Mucosa of descending colon (tissue), 3 donors: Measurements from ENCODE around the gene RNF19B. TPM values are rescaled to one million over a fixed set of nuclear protein-coding genes. Genes with fewer than 3 reads are reported as not detected.

ENCODE experiments used
- ATAC-seq: fragments of 200-7000 bp; cut with Tn5 transposase; one replicate; pipeline ENCODE4 v1.9.1; 2020; ENCODE audit warnings: mild to moderate bottlenecking, moderate library complexity
- DNase-seq, 3 donors: peaks; one replicate each; pipeline ENCODE4 v3.0.0-alpha.2; 2020
- H3K36me3 ChIP-seq: fragments of 200-600 bp; one replicate; pipeline ENCODE4 v1.8.0; 2021; ENCODE audit warnings: low read depth, mild to moderate bottlenecking
- H3K4me1 ChIP-seq: fragments of 200-600 bp; one replicate; pipeline ENCODE4 v1.8.0; 2021; ENCODE audit warnings: low read depth, mild to moderate bottlenecking
- H3K4me3 ChIP-seq: fragments of 200-600 bp; one replicate; pipeline ENCODE4 v1.8.0; 2021; ENCODE audit warnings: mild to moderate bottlenecking
- H3K9me3 ChIP-seq: fragments of 200-600 bp; one replicate; pipeline ENCODE4 v1.8.0; 2021; ENCODE audit warnings: mild to moderate bottlenecking
- CTCF ChIP-seq: fragments of 200-600 bp; IDR thresholded peaks from one replicate; pipeline ENCODE4 v1.8.0; 2022; ENCODE audit warnings: antibody characterized with exemption, mild to moderate bottlenecking
- intact Hi-C, 2 donors: fragments of 100-400 bp; cut with DNase I in 1 of 2; cut with micrococcal nuclease in 1 of 2; formaldehyde crosslinking; loops; one replicate each; pipeline versions ENCODE4 v1.11.0 to v1.11.1; 2022; cut with DNase I, micrococcal nuclease
- total RNA-seq, 3 donors: library from RNA; stranded (reverse); fragmentation: NEBNext Ultra II Directional in 2 of 3; extraction: Animal tissue kit (Norgen Biotek cat#: 25700) in 2 of 3; gene quantifications; one replicate each; pipeline versions ENCODE4 v1.2.1 to v1.2.4, GENCODE V29; 2021 to 2023
- donor health status: DM: no; HTN: no; CAD: no; lungs with moderate emphysema.
- donor health status: DM: no; HTN: no; CAD: no.
- donor health status: DM: no; HTN: yes; CAD: no.

RNF19B gene
- total RNA-seq, 3 donors from 2014 or later = 51.5 to 74.9 (median 68.0) TPM

GRCh38 chr1:32892368-32893197, 72.0 kb downstream of the RNF19B start:
- no peak overlapping the region for H3K4me3 ChIP-seq
- intact Hi-C loops = no loop called here
- H3K9me3 ChIP-seq = no peaks in the 10 kb centered on the region
- DNase-seq = peak in 2 of 3 donors; percentile 70 to 78
- TF ChIP-seq CTCF = peak; percentile 59
- peaks cover 11% of the 10 kb centered on the region for H3K4me1 ChIP-seq
- H3K36me3 ChIP-seq = no peaks in the 10 kb centered on the region
- ATAC-seq = peak; percentile 75

GRCh38 chr1:32891630-32892029, 73.0 kb downstream of the RNF19B start:
- H3K36me3 ChIP-seq = no peaks in the 10 kb centered on the region
- no peak overlapping the region for H3K4me3 ChIP-seq
- intact Hi-C loops = no loop called here
- DNase-seq (no peak), ATAC-seq (no peak)
- no peak for TF ChIP-seq CTCF
- peaks cover 11% of the 10 kb centered on the region for H3K4me1 ChIP-seq
- H3K9me3 ChIP-seq = no peaks in the 10 kb centered on the region

- Histone ChIP-seq H3K9me3 (no peaks in the 10 kb centered on the region), H3K36me3 (no peaks in the 10 kb centered on the region), H3K4me1 (peaks cover 13% of the 10 kb centered on the region), H3K4me3 (no peak overlapping the region)
- ATAC-seq (no peak), DNase-seq (no peak)
- intact Hi-C loops = no loop called here
- TF ChIP-seq CTCF = no peak
Measured at GRCh38 chr1:32891241-32891570, 73.4 kb downstream of the RNF19B start.

GRCh38 chr1:32890516-32891240, 73.9 kb downstream of the RNF19B start:
- peaks cover 17% of the 10 kb centered on the region for H3K4me1 ChIP-seq
- no peaks in the 10 kb centered on the region for H3K36me3 ChIP-seq
- no peak for TF ChIP-seq CTCF
- intact Hi-C loops = no loop called here
- DNase-seq (no peak), ATAC-seq (no peak)
- no peak overlapping the region for H3K4me3 ChIP-seq
- no peaks in the 10 kb centered on the region for H3K9me3 ChIP-seq

- Histone ChIP-seq H3K4me3 (no peak overlapping the region), H3K4me1 (peaks cover 17% of the 10 kb centered on the region), H3K36me3 (no peaks in the 10 kb centered on the region), H3K9me3 (no peaks in the 10 kb centered on the region)
- intact Hi-C loops = no loop called here
- DNase-seq = no peak
- no peak for TF ChIP-seq CTCF
- ATAC-seq = no peak
Measured at GRCh38 chr1:32889731-32890278, 74.8 kb downstream of the RNF19B start.
